GM12878 (cell line): ENCODE measurements around the gene CTNNA1. TPM values are rescaled to one million over a fixed set of nuclear protein-coding genes. Genes with fewer than 3 reads are reported as not detected.
"Not testable (repeated sequence)": the region's sequence is repeated elsewhere in the genome, so short reads cannot be mapped to it uniquely, and the experiment has no call there.

Experiments
- ATAC-seq: fragments of 200-7000 bp; cut with Tn5 transposase; 3 replicates; pipeline ENCODE4 v1.9.1; 2020; ENCODE audit warnings: mild to moderate bottlenecking, moderate library complexity
- BruUV-seq: library from RNA; stranded (reverse); fragments of 400-500 nt; replicated peaks from 2 replicates; lab custom pipeline; 2021; lab: Mats Ljungman, UMichigan
- CTCF ChIA-PET: fragments of 300-600 bp; sonication (Branson Sonifier 250); formaldehyde crosslinking; extraction: SDS; loops from one replicate; lab custom pipeline; 2021; ENCODE audit warnings: inconsistent platforms; lab: Yijun Ruan, JAX
- POLR2A ChIA-PET: fragments of 350-600 bp; formaldehyde crosslinking; extraction: SDS; loops from one replicate; lab custom pipeline; 2021; ENCODE audit warnings: inconsistent platforms; lab: Charles Lee
- RAD21 ChIA-PET: fragments of 300-600 bp; sonication (Branson Sonifier 250); formaldehyde crosslinking; loops from one replicate; lab custom pipeline; 2023; ENCODE audit warnings: antibody characterized with exemption; ENCODE audit not compliant: unreplicated experiment; lab: Charles Lee
- SMC1A ChIA-PET: fragments of 300-600 bp; sonication (Branson Sonifier 250); formaldehyde crosslinking; loops from one replicate; lab custom pipeline; 2023; ENCODE audit not compliant: unreplicated experiment, uncharacterized antibody; lab: Charles Lee
- DNase-seq: peaks from one replicate; pipeline ENCODE4 v3.0.0-alpha.2; 2011; ENCODE audit warnings: low read depth, low spot score
- FAIRE-seq: peaks from 3 replicates; lab custom pipeline; 2011; peaks lifted over from hg19 to GRCh38; lab: Jason Lieb, UNC
- H2AFZ ChIP-seq: 2 replicates; pipeline ENCODE4 v1.6.0; 2011; ENCODE audit warnings: low read depth, low read length, control low read depth; ENCODE audit not compliant: control insufficient read depth
- H3K27ac ChIP-seq: 2 replicates; pipeline ENCODE4 v1.5.1; 2011; ENCODE audit warnings: control low read depth; ENCODE audit not compliant: control insufficient read depth, insufficient read depth
- H3K27me3 ChIP-seq, 2 experiments: replicated peaks in 1 of 2; 2 replicates each; pipeline versions ENCODE4 v1.6.0 to v1.6.1; 2011; ENCODE audit warnings: low read length in 1 of 2; ENCODE audit not compliant: control insufficient read depth in 2 of 2, insufficient read depth in 2 of 2
- H3K36me3 ChIP-seq, 2 experiments: 2 replicates each; pipeline ENCODE4 v1.5.1; 2011; ENCODE audit warnings: low read length in 1 of 2; ENCODE audit not compliant: control insufficient read depth in 2 of 2, insufficient read depth in 2 of 2
- H3K4me1 ChIP-seq: 2 replicates; pipeline ENCODE4 v1.6.1; 2011; ENCODE audit warnings: mild to moderate bottlenecking, low read length, moderate library complexity, mixed read lengths; ENCODE audit not compliant: control insufficient read depth, insufficient read depth
- H3K4me2 ChIP-seq: 2 replicates; pipeline ENCODE4 v1.6.0; 2011; ENCODE audit warnings: control low read depth; ENCODE audit not compliant: control insufficient read depth, insufficient read depth
- H3K4me3 ChIP-seq: fragments of 200-600 bp; sonication (generic); 2 replicates; pipeline ENCODE4 v1.5.1; 2016
- H3K79me2 ChIP-seq: 2 replicates; pipeline ENCODE4 v1.6.0; 2011; ENCODE audit warnings: low read length; ENCODE audit not compliant: control insufficient read depth, insufficient read depth
- H3K9ac ChIP-seq: 2 replicates; pipeline ENCODE4 v1.8.0; 2011; ENCODE audit warnings: low read length, control low read depth, mixed read lengths; ENCODE audit not compliant: control insufficient read depth, insufficient read depth
- H3K9me3 ChIP-seq: replicated peaks from 3 replicates; pipeline ENCODE4 v1.5.1; 2011; ENCODE audit warnings: mild to moderate bottlenecking, low read length; ENCODE audit not compliant: control insufficient read depth, insufficient read depth
- H4K20me1 ChIP-seq: 2 replicates; pipeline ENCODE4 v1.6.0; 2011; ENCODE audit not compliant: control insufficient read depth, insufficient read depth
- WGBS: methylation state at CpG from one replicate; pipeline ENCODE4 v1.1.6; 2016; ENCODE audit warnings: low lambda C conversion rate; ENCODE audit not compliant: insufficient replicate concordance, insufficient coverage; ENCODE audit errors: missing lambda C conversion rate; 5-methylcytosine and 5-hydroxymethylcytosine counted together
- in situ Hi-C: fragments of 300-500 bp; cut with MboI; formaldehyde crosslinking; loops from 9 replicates; pipeline ENCODE4 v1.14.3; 2018; ENCODE audit warnings: mixed read lengths
- intact Hi-C: fragments of 100-400 bp; cut with micrococcal nuclease; formaldehyde crosslinking; loops from one replicate; pipeline ENCODE4 v1.14.2; 2022; ENCODE audit not compliant: unreplicated experiment
- polyA plus RNA-seq, 11 experiments: library from polyadenylated mRNA; depleted of rRNA in 4 of 11; unstranded in 6 of 11; stranded (reverse) in 5 of 11; fragments of >200 nt; fragmentation: Nextera tagmentation in 4 of 11; fragmentation: Illumina TruSeq in 1 of 11; extraction: Ambion mirVana in 4 of 11; extraction: Trizol in 1 of 11; gene quantifications; 1 replicate in 1 of 11; 2 replicates in 10 of 11; pipeline versions ENCODE4 v1.2.1 to v1.2.3, GENCODE V29; 2011 to 2016; ENCODE audit warnings: inconsistent platforms in 2 of 11, missing spikeins in 2 of 11, low read depth in 1 of 11
- total RNA-seq, 4 experiments: library from RNA; depleted of rRNA in 3 of 4; stranded (reverse); fragments of >200 nt in 3 of 4; fragmentation: Illumina TruSeq in 1 of 4; extraction: Trizol in 1 of 4; gene quantifications; 2 replicates each; pipeline versions ENCODE4 v1.2.1 to v1.2.3, GENCODE V29; 2013 to 2021
- TF ChIP-seq, protein P1 (sequence below): IDR thresholded peaks from 2 replicates; pipeline ENCODE4 v1.6.1; 2012; ENCODE audit warnings: improper control_type of control experiment, low read depth, low read length; ENCODE audit not compliant: insufficient replicate concordance

CTNNA1 gene
- total and polyA plus RNA-seq, 10 of the 15 experiments (the other 5 are each of a cell fraction or from before 2014, with no cell fraction given) = 32.6 to 104 (median 57.7) TPM

DNA sequence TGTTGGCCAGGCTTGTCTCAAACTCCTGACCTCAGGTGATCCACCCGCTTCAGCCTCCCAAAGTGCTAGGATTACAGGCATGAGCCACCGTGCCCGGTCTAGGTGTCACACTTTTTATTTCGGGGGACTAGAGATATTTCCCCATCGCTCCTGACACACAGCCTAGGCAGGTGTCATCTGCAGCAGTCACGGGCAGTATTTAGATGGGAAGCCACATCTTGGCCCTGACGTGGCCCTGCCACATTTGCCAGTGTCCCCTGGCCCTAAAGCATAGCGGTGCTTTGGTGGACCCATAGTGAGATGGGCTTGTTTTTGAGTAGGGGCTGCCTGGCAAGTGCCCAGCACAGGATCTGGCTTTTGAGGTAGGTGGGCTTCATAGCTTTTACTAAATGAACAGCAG lies 167.0 kb downstream of the CTNNA1 start (continued):
- TF ChIP-seq, protein P1, sequence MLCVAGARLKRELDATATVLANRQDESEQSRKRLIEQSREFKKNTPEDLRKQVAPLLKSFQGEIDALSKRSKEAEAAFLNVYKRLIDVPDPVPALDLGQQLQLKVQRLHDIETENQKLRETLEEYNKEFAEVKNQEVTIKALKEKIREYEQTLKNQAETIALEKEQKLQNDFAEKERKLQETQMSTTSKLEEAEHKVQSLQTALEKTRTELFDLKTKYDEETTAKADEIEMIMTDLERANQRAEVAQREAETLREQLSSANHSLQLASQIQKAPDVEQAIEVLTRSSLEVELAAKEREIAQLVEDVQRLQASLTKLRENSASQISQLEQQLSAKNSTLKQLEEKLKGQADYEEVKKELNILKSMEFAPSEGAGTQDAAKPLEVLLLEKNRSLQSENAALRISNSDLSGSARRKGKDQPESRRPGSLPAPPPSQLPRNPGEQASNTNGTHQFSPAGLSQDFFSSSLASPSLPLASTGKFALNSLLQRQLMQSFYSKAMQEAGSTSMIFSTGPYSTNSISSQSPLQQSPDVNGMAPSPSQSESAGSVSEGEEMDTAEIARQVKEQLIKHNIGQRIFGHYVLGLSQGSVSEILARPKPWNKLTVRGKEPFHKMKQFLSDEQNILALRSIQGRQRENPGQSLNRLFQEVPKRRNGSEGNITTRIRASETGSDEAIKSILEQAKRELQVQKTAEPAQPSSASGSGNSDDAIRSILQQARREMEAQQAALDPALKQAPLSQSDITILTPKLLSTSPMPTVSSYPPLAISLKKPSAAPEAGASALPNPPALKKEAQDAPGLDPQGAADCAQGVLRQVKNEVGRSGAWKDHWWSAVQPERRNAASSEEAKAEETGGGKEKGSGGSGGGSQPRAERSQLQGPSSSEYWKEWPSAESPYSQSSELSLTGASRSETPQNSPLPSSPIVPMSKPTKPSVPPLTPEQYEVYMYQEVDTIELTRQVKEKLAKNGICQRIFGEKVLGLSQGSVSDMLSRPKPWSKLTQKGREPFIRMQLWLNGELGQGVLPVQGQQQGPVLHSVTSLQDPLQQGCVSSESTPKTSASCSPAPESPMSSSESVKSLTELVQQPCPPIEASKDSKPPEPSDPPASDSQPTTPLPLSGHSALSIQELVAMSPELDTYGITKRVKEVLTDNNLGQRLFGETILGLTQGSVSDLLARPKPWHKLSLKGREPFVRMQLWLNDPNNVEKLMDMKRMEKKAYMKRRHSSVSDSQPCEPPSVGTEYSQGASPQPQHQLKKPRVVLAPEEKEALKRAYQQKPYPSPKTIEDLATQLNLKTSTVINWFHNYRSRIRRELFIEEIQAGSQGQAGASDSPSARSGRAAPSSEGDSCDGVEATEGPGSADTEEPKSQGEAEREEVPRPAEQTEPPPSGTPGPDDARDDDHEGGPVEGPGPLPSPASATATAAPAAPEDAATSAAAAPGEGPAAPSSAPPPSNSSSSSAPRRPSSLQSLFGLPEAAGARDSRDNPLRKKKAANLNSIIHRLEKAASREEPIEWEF = no peak

DNA sequence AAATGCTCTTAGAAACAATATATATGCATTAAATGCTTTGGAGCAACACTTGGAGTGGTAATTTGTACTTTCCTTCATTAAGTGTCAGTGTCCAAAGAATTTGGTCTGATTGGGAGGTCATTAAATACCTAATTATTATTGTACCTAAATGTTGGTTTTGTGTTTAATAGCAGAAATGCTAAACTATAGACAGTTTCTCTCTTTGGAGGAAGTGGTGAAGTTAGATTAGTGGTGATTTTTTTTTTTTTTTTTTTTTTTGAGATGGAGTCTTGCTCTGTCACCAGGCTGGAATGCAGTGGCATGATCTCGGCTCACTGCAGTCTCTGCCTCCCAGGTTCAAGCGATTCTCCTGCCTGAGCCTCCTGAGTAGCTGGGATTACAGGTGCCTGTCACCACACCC lies 168.1 kb downstream of the CTNNA1 start:
- H3K4me2 ChIP-seq, in situ Hi-C loops, FAIRE-seq, H3K9ac ChIP-seq, H3K27ac ChIP-seq, H2AFZ ChIP-seq, intact Hi-C loops, H3K9me3 ChIP-seq, H4K20me1 ChIP-seq, RAD21 ChIA-PET, ATAC-seq, H3K4me3 ChIP-seq, SMC1A ChIA-PET, CTCF ChIA-PET, H3K36me3 ChIP-seq, DNase-seq, BruUV-seq, H3K27me3 ChIP-seq, H3K4me1 ChIP-seq, H3K79me2 ChIP-seq: not testable (repeated sequence)
- POLR2A ChIA-PET = interaction anchor here (0.6 kb wide), 1 partner anchor 39 kb away, joined by 7 read pairs; no protein-coding TSS in a partner anchor
- WGBS = 93% methylated on average over 2 of the region's 2 CpGs
